GM20000 (cell line): ENCODE measurements around the gene SLC23A1.

Source experiments
- DNase-seq: peaks from one replicate; pipeline ENCODE4 v3.0.0; 2012; ENCODE audit warnings: low spot score
- CTCF ChIP-seq: IDR thresholded peaks from 2 replicates; pipeline ENCODE4 v1.5.1; 2012; ENCODE audit warnings: mild to moderate bottlenecking, control low read depth; ENCODE audit errors: extremely low read depth, missing control alignments

SLC23A1 gene

GRCh38 chr5:139406963-139407362 lies 23.9 kb upstream of the SLC23A1 start:
- TF ChIP-seq CTCF: no peak
- no peak for DNase-seq

- no peak for DNase-seq
- no peak for TF ChIP-seq CTCF
Measured at GRCh38 chr5:139404484-139404840, 21.4 kb upstream of the SLC23A1 start.

GRCh38 chr5:139403787-139404483 lies 20.8 kb upstream of the SLC23A1 start, which contains the start of gene SPATA24:
Gene SPATA24, minus strand, starts transcription at chr5:139404089. Its CDS starts 29 bp downstream, at chr5:139404060.
- TF ChIP-seq CTCF: no peak
- peak; percentile 92 for DNase-seq

GRCh38 chr5:139403418-139403786 lies 20.3 kb upstream of the SLC23A1 start:
- no peak for DNase-seq
- TF ChIP-seq CTCF: no peak

- DNase-seq: no peak
- TF ChIP-seq CTCF: peak; percentile 44
Measured at GRCh38 chr5:139402561-139403158, 19.6 kb upstream of the SLC23A1 start.

GRCh38 chr5:139401546-139401945 lies 18.4 kb upstream of the SLC23A1 start:
- DNase-seq: no peak

More at GRCh38 chr5:139401546-139401945, 18.4 kb upstream of the SLC23A1 start:
- no peak for TF ChIP-seq CTCF
